ENCODE measurements around the gene DENND4A. TPM values are rescaled to one million over a fixed set of nuclear protein-coding genes. Genes with fewer than 3 reads are reported as not detected.

DENND4A gene
- 10 to 100 TPM; 26.8 to 49.7 TPM for total RNA-seq

- peaks cover 6 to 13% of the 10 kb centered on the region in 2 donors for H3K36me3 Mint-ChIP-seq
- peak within 1 kb of the TSS; percentile 98 to 99 for H3K27ac Mint-ChIP-seq
- DNase-seq (ENCODE audit: low spot score in 2 of 2) (peak; percentile 98 to 99), ATAC-seq (peak; percentile 80 to 84)
- no peaks in the 10 kb centered on the region for H3K9me3 Mint-ChIP-seq
Observed at GRCh38 chr15:65792138-65792987, at the start of gene DENND4A. DENND4A (minus strand) TSS chr15:65792293; CDS start chr15:65756450, 35,843 bp downstream.

GRCh38 chr15:65841121-65841930 lies 49.2 kb upstream of the DENND4A start:
- no peak overlapping the region for H3K27ac Mint-ChIP-seq
- no peak for DNase-seq (ENCODE audit: low spot score in 2 of 2)
- no peak for ATAC-seq
- no peaks in the 10 kb centered on the region for H3K36me3 Mint-ChIP-seq
- H3K9me3 Mint-ChIP-seq = no peaks in the 10 kb centered on the region

- ATAC-seq (no peak), DNase-seq (ENCODE audit: low spot score in 2 of 2) (no peak)
- H3K9me3 Mint-ChIP-seq = no peaks in the 10 kb centered on the region
- H3K36me3 Mint-ChIP-seq = no peaks in the 10 kb centered on the region
- H3K27ac Mint-ChIP-seq = no peak overlapping the region
Observed at GRCh38 chr15:65839985-65840384, 47.9 kb upstream of the DENND4A start.

- H3K9me3 Mint-ChIP-seq = no peaks in the 10 kb centered on the region
- no peaks in the 10 kb centered on the region for H3K36me3 Mint-ChIP-seq
- no peak for DNase-seq (ENCODE audit: low spot score in 2 of 2)
- no peak overlapping the region for H3K27ac Mint-ChIP-seq
- ATAC-seq = no peak
Observed at GRCh38 chr15:65839354-65839901, 47.3 kb upstream of the DENND4A start.

DNA sequence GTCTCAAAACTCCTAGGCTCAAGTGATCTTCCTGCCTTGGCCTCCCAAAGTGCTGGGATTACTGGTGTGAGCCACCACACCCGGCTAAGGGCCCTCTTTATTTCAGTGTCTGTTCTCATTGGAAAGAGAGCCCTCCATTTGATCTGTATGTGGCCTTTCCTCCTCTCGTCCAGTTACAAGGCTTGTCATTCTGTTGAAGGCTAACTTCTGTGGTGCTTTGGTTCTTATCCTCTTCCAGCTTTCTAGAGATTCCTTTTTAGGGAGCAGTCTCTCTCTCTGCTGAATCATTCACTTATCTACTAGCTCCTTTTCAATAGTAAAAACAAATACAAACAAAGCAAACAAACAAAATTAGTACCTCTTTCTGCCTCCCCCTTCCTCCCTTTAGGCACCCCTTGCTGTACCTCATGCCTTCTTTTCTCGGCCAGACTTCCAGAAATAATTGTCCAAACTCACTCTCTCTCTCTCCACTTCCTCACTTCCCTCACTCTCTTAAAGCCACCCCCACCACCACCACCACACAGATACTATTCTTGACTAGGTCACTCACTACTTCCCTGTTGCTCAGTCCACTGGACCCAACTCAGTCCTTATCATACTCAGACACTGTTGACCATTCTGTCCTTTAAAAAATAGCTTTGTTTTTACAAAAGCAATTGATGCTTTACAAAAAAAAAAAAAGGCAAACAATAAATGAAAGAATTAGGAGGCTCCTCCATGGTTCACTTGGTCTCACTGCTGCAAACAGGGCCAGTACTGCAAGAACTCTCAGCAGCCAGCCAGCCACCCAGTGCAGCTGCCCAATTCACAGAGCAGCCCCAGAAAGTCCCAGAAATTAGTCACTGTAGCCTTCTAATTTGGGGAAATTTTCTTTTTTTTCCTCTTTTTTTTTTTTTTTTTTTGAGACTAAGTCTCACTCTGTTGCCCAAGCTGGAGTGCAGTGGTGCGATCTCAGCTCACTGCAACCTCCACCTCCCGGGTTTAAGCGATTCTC lies 45.5 kb upstream of the DENND4A start:
- Mint-ChIP-seq H3K36me3 (no peaks in the 10 kb centered on the region), H3K9me3 (no peaks in the 10 kb centered on the region), H3K27ac (peak overlapping the region in 1 of 2 donors; percentile 46)
- ATAC-seq (no peak), DNase-seq (ENCODE audit: low spot score in 2 of 2) (no peak)

DNA sequence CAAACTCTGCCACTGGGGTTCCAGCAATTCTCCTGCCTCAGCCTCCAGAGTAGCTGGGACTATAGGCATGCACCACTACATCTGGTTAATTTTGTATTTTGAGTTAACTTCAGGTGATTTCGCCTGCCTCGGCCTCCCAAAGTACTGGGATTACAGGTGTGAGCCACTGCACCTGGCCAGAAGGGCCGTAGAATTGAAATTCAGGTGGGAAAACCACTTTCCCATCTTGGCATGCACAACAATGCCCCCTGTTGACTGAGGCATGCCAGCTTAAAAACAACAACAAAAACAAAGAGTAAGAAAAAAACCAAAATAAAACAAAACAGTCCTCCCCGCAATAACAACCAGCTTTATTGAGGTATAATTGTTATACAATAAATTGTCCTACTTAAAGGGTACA lies 44.6 kb upstream of the DENND4A start:
- ATAC-seq (no peak), DNase-seq (ENCODE audit: low spot score in 2 of 2) (no peak)
- Mint-ChIP-seq H3K27ac (no peak overlapping the region), H3K36me3 (no peaks in the 10 kb centered on the region), H3K9me3 (no peaks in the 10 kb centered on the region)

DNA sequence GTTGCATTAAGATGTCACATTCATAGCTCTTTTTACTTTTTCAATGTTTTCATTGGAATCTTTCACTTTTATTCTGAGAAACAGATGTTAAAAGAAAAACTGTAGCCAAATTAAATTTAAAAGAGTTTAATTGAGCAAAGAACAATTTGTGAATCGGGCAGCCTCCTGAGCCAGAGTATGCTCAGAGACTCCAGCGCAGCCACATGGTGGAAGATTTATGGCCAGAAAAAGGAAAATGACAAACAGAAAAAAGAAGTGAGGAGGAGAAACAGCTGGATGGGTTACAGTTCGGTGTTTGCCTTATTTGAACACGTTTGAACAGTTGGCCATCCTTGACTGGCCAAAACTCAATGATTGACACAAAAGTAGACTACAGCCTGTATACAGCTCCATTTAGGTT lies 43.4 kb upstream of the DENND4A start:
- Mint-ChIP-seq H3K36me3 (no peaks in the 10 kb centered on the region), H3K27ac (peak overlapping the region in 1 of 2 donors; percentile 46), H3K9me3 (no peaks in the 10 kb centered on the region)
- no peak for ATAC-seq
- no peak for DNase-seq (ENCODE audit: low spot score in 2 of 2)

DNA sequence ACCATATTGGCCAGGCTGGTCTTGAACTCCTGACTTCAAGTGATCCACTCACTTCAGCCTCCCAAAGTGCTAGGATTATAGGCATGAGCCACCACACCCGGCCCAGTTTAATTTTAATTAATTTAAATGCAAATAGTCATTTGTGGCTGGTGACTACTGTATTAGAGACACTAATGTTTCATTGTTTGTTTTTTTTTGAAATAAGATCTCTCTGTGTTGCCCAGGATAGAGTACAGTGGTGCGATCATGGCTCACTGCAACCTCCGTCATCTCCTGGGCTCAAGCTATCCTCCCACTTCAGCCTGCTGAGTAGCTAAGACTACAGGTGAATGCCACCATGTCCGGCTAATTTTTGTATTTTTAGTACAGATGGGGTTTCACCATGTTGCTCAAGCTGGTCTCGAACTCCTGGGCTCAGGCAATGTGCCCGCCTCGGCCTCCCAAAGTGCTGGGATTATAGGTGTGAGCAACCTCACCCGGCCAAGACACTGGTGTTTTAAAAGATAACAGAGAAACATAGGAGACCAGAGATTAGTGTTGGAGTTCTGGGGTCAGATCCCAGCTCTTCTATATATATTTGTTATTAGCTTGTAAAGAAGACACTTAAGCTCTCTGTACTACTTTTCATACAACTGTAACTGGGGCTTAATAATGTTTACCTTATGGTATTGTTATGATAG lies 42.6 kb upstream of the DENND4A start:
- no peak for DNase-seq (ENCODE audit: low spot score in 2 of 2)
- Mint-ChIP-seq H3K36me3 (no peaks in the 10 kb centered on the region), H3K27ac (peak overlapping the region in 1 of 2 donors; percentile 38), H3K9me3 (no peaks in the 10 kb centered on the region)
- ATAC-seq = no peak

DNA sequence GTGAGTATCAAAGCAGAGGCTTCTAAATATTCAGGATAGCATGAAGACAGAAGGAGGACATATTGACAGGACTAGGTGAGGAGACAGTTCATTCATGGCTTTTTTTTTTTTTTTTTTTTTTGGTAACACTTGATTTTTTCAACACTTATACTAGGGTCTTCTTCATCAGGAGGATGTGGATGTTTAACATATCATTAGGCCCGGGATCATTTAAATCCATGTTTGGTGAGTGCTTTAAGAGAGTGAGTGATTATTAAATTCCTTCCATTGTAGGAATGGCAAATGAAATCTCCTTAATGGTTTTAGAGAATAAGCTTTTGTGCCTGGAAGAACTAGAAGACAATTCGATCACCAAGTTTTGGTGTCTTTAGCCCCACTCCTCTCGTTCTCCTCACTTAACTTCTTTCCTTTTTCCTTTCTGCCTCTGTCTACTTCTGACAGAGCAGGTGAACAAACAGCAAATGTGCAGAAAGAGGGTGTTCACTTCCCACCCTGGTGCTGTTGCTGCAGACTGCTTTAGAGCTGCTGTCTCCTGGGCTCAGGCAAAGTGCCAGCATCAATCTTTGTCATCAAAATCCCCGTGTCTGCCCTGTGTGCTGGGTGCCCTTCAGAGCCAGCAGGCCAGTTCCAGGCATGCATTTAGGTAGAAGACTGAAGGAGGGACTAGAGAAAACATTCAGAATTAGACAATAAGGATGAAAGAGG lies 41.6 kb upstream of the DENND4A start:
- Mint-ChIP-seq H3K9me3 (no peaks in the 10 kb centered on the region), H3K27ac (peak overlapping the region; percentile 95), H3K36me3 (no peaks in the 10 kb centered on the region)
- DNase-seq (ENCODE audit: low spot score in 2 of 2) = no peak
- peak; percentile 57 to 63 for ATAC-seq

- Mint-ChIP-seq H3K9me3 (no peaks in the 10 kb centered on the region), H3K36me3 (no peaks in the 10 kb centered on the region), H3K27ac (peak overlapping the region; percentile 95)
- peak; percentile 79 to 81 for ATAC-seq
- peak; percentile 48 to 66 for DNase-seq (ENCODE audit: low spot score in 2 of 2)
Observed at GRCh38 chr15:65832549-65833364, 40.7 kb upstream of the DENND4A start.

GRCh38 chr15:65829130-65829764 lies 37.2 kb upstream of the DENND4A start:
- DNase-seq (ENCODE audit: low spot score in 2 of 2) (no peak), ATAC-seq (peak; percentile 27 to 30)
- Mint-ChIP-seq H3K36me3 (no peaks in the 10 kb centered on the region), H3K9me3 (no peaks in the 10 kb centered on the region), H3K27ac (peak overlapping the region; percentile 3 to 91)

DNA sequence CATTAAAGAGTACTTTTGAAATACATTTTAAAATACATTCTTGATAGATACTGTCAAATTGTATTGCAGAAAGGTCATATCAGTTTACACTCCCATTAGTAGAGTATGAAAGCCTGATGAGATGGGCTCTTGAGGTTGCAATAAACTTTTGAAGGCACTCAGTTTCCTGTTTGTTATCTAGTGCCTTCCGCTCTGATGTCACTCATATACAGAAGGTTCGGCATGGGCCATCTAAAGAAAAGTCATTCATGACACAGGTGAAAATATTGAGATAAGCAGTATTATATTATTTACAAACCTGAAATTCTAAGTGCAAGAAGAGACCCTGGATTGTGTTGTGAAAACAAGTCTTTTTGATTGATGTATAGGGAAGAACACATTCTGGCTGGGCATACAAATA lies 36.5 kb upstream of the DENND4A start:
- no peaks in the 10 kb centered on the region for H3K36me3 Mint-ChIP-seq
- peak; percentile 44 to 50 for ATAC-seq
- H3K27ac Mint-ChIP-seq = peak overlapping the region; percentile 91 to 94
- H3K9me3 Mint-ChIP-seq = no peaks in the 10 kb centered on the region
- DNase-seq (ENCODE audit: low spot score in 2 of 2) = no peak

- Mint-ChIP-seq H3K9me3 (no peaks in the 10 kb centered on the region), H3K27ac (peak overlapping the region; percentile 91 to 95), H3K36me3 (no peaks in the 10 kb centered on the region)
- no peak for ATAC-seq
- DNase-seq (ENCODE audit: low spot score in 2 of 2) = no peak
Observed at GRCh38 chr15:65827065-65827464, 35.0 kb upstream of the DENND4A start.

DNA sequence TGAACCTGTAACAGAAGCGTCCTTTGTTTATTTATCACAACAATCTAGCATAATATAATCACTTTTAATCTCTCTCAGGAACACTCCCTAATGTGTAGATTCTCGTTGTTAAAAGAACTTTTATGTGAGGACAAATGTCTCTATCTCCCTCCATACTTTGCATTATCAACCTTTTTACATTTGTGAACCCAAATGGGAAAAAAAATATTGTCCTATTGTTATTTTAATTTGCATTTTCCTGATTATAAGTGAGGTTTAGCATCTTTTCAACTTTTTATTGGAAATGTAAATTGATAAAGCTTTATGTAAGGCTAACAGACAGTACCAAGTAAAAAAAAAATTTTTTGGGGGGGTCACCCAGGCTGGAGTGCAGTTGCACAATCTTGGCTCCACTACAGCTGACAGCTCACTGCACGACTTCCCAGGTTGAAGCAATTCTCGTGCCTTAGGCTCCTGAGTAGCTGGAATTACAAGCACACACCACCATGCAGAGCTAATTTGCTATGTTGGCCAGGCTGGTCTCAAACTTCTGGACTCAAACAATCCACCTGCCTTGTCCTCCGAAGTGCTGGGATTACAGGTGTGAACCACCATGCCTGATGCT lies 33.0 kb upstream of the DENND4A start:
- DNase-seq (ENCODE audit: low spot score in 2 of 2) (no peak), ATAC-seq (no peak)
- H3K27ac Mint-ChIP-seq = no peak overlapping the region
- no peaks in the 10 kb centered on the region for H3K36me3 Mint-ChIP-seq
- H3K9me3 Mint-ChIP-seq = no peaks in the 10 kb centered on the region

All from activated naive CD4-positive, alpha-beta T cell treated with anti-CD3 and anti-CD28 coated beads, Interleukin-2, amount 50 U/mL, for 72 hours (primary cell).